ENCODE results near the gene RNU1-4.
"Not testable (repeated sequence)": the region's sequence is repeated elsewhere in the genome, so short reads cannot be mapped to it uniquely, and the experiment has no call there.

DNA sequence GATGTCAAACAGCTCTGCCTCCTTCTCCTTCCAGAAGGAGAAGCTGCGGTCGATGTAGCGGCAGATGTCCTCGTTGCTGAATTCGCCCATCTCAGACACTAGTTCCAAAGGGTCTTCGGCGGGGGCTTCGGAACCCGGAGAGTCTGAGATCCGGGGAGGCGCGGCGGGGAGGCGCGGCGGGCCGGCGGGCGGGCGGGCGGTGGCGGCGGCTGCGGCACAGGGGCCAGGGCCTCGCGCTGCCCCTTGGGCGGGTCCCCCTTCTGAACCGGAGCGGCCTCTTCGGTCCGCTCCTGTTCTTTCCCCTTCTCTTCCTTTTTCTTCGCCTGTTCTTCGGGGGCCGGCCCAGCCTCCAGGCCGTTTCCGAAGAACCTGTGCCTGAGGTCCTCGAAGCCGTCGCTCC is 48.0 kb upstream of the RNU1-4 start:
- TF ChIP-seq, protein P1, sequence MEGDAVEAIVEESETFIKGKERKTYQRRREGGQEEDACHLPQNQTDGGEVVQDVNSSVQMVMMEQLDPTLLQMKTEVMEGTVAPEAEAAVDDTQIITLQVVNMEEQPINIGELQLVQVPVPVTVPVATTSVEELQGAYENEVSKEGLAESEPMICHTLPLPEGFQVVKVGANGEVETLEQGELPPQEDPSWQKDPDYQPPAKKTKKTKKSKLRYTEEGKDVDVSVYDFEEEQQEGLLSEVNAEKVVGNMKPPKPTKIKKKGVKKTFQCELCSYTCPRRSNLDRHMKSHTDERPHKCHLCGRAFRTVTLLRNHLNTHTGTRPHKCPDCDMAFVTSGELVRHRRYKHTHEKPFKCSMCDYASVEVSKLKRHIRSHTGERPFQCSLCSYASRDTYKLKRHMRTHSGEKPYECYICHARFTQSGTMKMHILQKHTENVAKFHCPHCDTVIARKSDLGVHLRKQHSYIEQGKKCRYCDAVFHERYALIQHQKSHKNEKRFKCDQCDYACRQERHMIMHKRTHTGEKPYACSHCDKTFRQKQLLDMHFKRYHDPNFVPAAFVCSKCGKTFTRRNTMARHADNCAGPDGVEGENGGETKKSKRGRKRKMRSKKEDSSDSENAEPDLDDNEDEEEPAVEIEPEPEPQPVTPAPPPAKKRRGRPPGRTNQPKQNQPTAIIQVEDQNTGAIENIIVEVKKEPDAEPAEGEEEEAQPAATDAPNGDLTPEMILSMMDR (IDR thresholded peaks at IDR 0.05): not testable (repeated sequence)
- not testable (repeated sequence) for TF ChIP-seq ZFX (IDR thresholded peaks at IDR 0.05; ENCODE audit: borderline replicate concordance)

Data from 22Rv1 (cell line).